Activated naive CD4-positive, alpha-beta T cell treated with anti-CD3 and anti-CD28 coated beads, Interleukin-2, amount 50 U/mL, for 24 hours (primary cell): ENCODE data around the gene CLCN1.

Experiments
- H3K27ac Mint-ChIP-seq: one replicate; pipeline ENCODE4 v1.8.0; 2021; ENCODE audit warnings: mild to moderate bottlenecking, mixed read lengths
- H3K27me3 Mint-ChIP-seq: one replicate; pipeline ENCODE4 v1.8.0; 2021; ENCODE audit warnings: mixed read lengths
- H3K36me3 Mint-ChIP-seq: one replicate; pipeline ENCODE4 v1.8.0; 2021; ENCODE audit warnings: mixed read lengths
- H3K4me1 Mint-ChIP-seq: one replicate; pipeline ENCODE4 v1.8.0; 2021; ENCODE audit warnings: mixed read lengths
- H3K4me3 Mint-ChIP-seq: one replicate; pipeline ENCODE4 v1.8.0; 2021; ENCODE audit warnings: mild to moderate bottlenecking, mixed read lengths
- H3K9me3 Mint-ChIP-seq: one replicate; pipeline ENCODE4 v1.8.0; 2021; ENCODE audit warnings: mixed read lengths

Gene CLCN1

GRCh38 chr7:143314127-143314526 is 1.8 kb upstream of the CLCN1 start:
- no peaks in the 10 kb centered on the region for H3K36me3 Mint-ChIP-seq
- H3K27me3 Mint-ChIP-seq = no peaks in the 10 kb centered on the region
- no peak overlapping the region for H3K4me3 Mint-ChIP-seq
- no peaks in the 10 kb centered on the region for H3K9me3 Mint-ChIP-seq
- H3K27ac Mint-ChIP-seq = no peak overlapping the region
- H3K4me1 Mint-ChIP-seq = peaks cover 18% of the 10 kb centered on the region

- peaks cover 4% of the 10 kb centered on the region for H3K4me1 Mint-ChIP-seq
- no peak overlapping the region for H3K4me3 Mint-ChIP-seq
- no peak overlapping the region for H3K27ac Mint-ChIP-seq
- no peaks in the 10 kb centered on the region for H3K9me3 Mint-ChIP-seq
- H3K27me3 Mint-ChIP-seq = no peaks in the 10 kb centered on the region
- H3K36me3 Mint-ChIP-seq = no peaks in the 10 kb centered on the region
Measured at GRCh38 chr7:143316492-143316891, 581 bp downstream of the CLCN1 start.

GRCh38 chr7:143318661-143319060 is 2.8 kb downstream of the CLCN1 start:
- Mint-ChIP-seq H3K27ac (no peak overlapping the region), H3K9me3 (no peaks in the 10 kb centered on the region), H3K4me1 (no peaks in the 10 kb centered on the region), H3K36me3 (no peaks in the 10 kb centered on the region), H3K27me3 (no peaks in the 10 kb centered on the region), H3K4me3 (no peak overlapping the region)

- H3K36me3 Mint-ChIP-seq = no peaks in the 10 kb centered on the region
- no peaks in the 10 kb centered on the region for H3K9me3 Mint-ChIP-seq
- no peak overlapping the region for H3K27ac Mint-ChIP-seq
- no peaks in the 10 kb centered on the region for H3K27me3 Mint-ChIP-seq
- no peak overlapping the region for H3K4me3 Mint-ChIP-seq
- peaks cover 9% of the 10 kb centered on the region for H3K4me1 Mint-ChIP-seq
Measured at GRCh38 chr7:143320620-143321019, 4.7 kb downstream of the CLCN1 start.

GRCh38 chr7:143321242-143321641 is 5.3 kb downstream of the CLCN1 start:
- Mint-ChIP-seq H3K27ac (no peak overlapping the region), H3K9me3 (no peaks in the 10 kb centered on the region), H3K4me1 (peaks cover 11% of the 10 kb centered on the region), H3K4me3 (no peak overlapping the region), H3K36me3 (no peaks in the 10 kb centered on the region), H3K27me3 (no peaks in the 10 kb centered on the region)

- Mint-ChIP-seq H3K27ac (no peak overlapping the region), H3K27me3 (no peaks in the 10 kb centered on the region), H3K4me3 (no peak overlapping the region), H3K9me3 (no peaks in the 10 kb centered on the region), H3K36me3 (no peaks in the 10 kb centered on the region), H3K4me1 (peaks cover 11% of the 10 kb centered on the region)
Measured at GRCh38 chr7:143321734-143322133, 5.8 kb downstream of the CLCN1 start.

GRCh38 chr7:143322760-143323633 is 7.1 kb downstream of the CLCN1 start:
- Mint-ChIP-seq H3K4me1 (peaks cover 11% of the 10 kb centered on the region), H3K27ac (no peak overlapping the region)

GRCh38 chr7:143323653-143324052 is 7.7 kb downstream of the CLCN1 start:
- H3K27me3 Mint-ChIP-seq = no peaks in the 10 kb centered on the region
- no peak overlapping the region for H3K27ac Mint-ChIP-seq
- H3K4me3 Mint-ChIP-seq = no peak overlapping the region
- H3K36me3 Mint-ChIP-seq = no peaks in the 10 kb centered on the region
- no peaks in the 10 kb centered on the region for H3K9me3 Mint-ChIP-seq
- H3K4me1 Mint-ChIP-seq = peaks cover 11% of the 10 kb centered on the region

More at GRCh38 chr7:143322760-143323633, 7.1 kb downstream of the CLCN1 start:
- Mint-ChIP-seq H3K27me3 (no peaks in the 10 kb centered on the region), H3K4me3 (no peak overlapping the region), H3K9me3 (no peaks in the 10 kb centered on the region), H3K36me3 (no peaks in the 10 kb centered on the region)

GRCh38 chr7:143325240-143325639 is 9.3 kb downstream of the CLCN1 start:
- Mint-ChIP-seq H3K4me3 (no peak overlapping the region), H3K9me3 (no peaks in the 10 kb centered on the region), H3K27ac (no peak overlapping the region), H3K27me3 (no peaks in the 10 kb centered on the region), H3K4me1 (peaks cover 11% of the 10 kb centered on the region), H3K36me3 (no peaks in the 10 kb centered on the region)

- no peak overlapping the region for H3K27ac Mint-ChIP-seq
- no peaks in the 10 kb centered on the region for H3K36me3 Mint-ChIP-seq
- no peaks in the 10 kb centered on the region for H3K9me3 Mint-ChIP-seq
- peaks cover 11% of the 10 kb centered on the region for H3K4me1 Mint-ChIP-seq
- H3K27me3 Mint-ChIP-seq = no peaks in the 10 kb centered on the region
- no peak overlapping the region for H3K4me3 Mint-ChIP-seq
Measured at GRCh38 chr7:143327903-143328302, 12.0 kb downstream of the CLCN1 start.

GRCh38 chr7:143329471-143330170 is 13.7 kb downstream of the CLCN1 start:
- H3K36me3 Mint-ChIP-seq = no peaks in the 10 kb centered on the region
- H3K4me1 Mint-ChIP-seq = peaks cover 11% of the 10 kb centered on the region
- no peak overlapping the region for H3K4me3 Mint-ChIP-seq
- no peaks in the 10 kb centered on the region for H3K27me3 Mint-ChIP-seq
- H3K27ac Mint-ChIP-seq = no peak overlapping the region
- no peaks in the 10 kb centered on the region for H3K9me3 Mint-ChIP-seq

GRCh38 chr7:143331179-143331801 is 15.4 kb downstream of the CLCN1 start:
- Mint-ChIP-seq H3K4me3 (no peak overlapping the region), H3K27me3 (peaks cover 4% of the 10 kb centered on the region), H3K9me3 (no peaks in the 10 kb centered on the region), H3K27ac (peak overlapping the region; percentile 70), H3K4me1 (no peaks in the 10 kb centered on the region), H3K36me3 (no peaks in the 10 kb centered on the region)

GRCh38 chr7:143334244-143334643 is 18.3 kb downstream of the CLCN1 start:
- Mint-ChIP-seq H3K4me3 (no peak overlapping the region), H3K27me3 (peaks cover 6% of the 10 kb centered on the region), H3K9me3 (no peaks in the 10 kb centered on the region), H3K36me3 (no peaks in the 10 kb centered on the region), H3K27ac (no peak overlapping the region), H3K4me1 (no peaks in the 10 kb centered on the region)

GRCh38 chr7:143337216-143337615 is 21.3 kb downstream of the CLCN1 start:
- Mint-ChIP-seq H3K27ac (no peak overlapping the region), H3K36me3 (no peaks in the 10 kb centered on the region), H3K9me3 (no peaks in the 10 kb centered on the region), H3K4me1 (no peaks in the 10 kb centered on the region), H3K27me3 (peaks cover 7% of the 10 kb centered on the region), H3K4me3 (no peak overlapping the region)

GRCh38 chr7:143341842-143342241 is 25.9 kb downstream of the CLCN1 start:
- Mint-ChIP-seq H3K27ac (no peak overlapping the region), H3K4me3 (no peak overlapping the region)

GRCh38 chr7:143343596-143343995 is 27.7 kb downstream of the CLCN1 start:
- Mint-ChIP-seq H3K27me3 (peaks cover 1% of the 10 kb centered on the region), H3K36me3 (no peaks in the 10 kb centered on the region), H3K4me3 (no peak overlapping the region), H3K9me3 (no peaks in the 10 kb centered on the region), H3K4me1 (peaks cover 9% of the 10 kb centered on the region), H3K27ac (no peak overlapping the region)

More at GRCh38 chr7:143341842-143342241, 25.9 kb downstream of the CLCN1 start:
- H3K9me3 Mint-ChIP-seq = no peaks in the 10 kb centered on the region
- no peaks in the 10 kb centered on the region for H3K36me3 Mint-ChIP-seq
- H3K27me3 Mint-ChIP-seq = peaks cover 3% of the 10 kb centered on the region
- H3K4me1 Mint-ChIP-seq = peaks cover 9% of the 10 kb centered on the region
